ENCODE results near the gene SCRN2.

SCRN2 gene

GRCh38 chr17:47804461-47804860 lies 36.6 kb downstream of the SCRN2 start:
- no peak for DNase-seq (ENCODE audit: low spot score)

- no peak for DNase-seq (ENCODE audit: low spot score)
These were observed 37.3 kb downstream of the SCRN2 start for GRCh38 chr17:47803751-47804150.

GRCh38 chr17:47803201-47803600 lies 37.9 kb downstream of the SCRN2 start:
- no peak for DNase-seq (ENCODE audit: low spot score)

GRCh38 chr17:47802341-47803022 lies 38.6 kb downstream of the SCRN2 start:
- no peak for DNase-seq (ENCODE audit: low spot score)

GRCh38 chr17:47801906-47802305 lies 39.2 kb downstream of the SCRN2 start:
- DNase-seq (ENCODE audit: low spot score): no peak

GRCh38 chr17:47801176-47801765 lies 39.8 kb downstream of the SCRN2 start:
- DNase-seq (ENCODE audit: low spot score): no peak

GRCh38 chr17:47800686-47801085 lies 40.4 kb downstream of the SCRN2 start:
- no peak for DNase-seq (ENCODE audit: low spot score)

- no peak for DNase-seq (ENCODE audit: low spot score)
These were observed 43.3 kb downstream of the SCRN2 start for GRCh38 chr17:47797797-47798196.

- no peak for DNase-seq (ENCODE audit: low spot score)
These were observed 48.1 kb downstream of the SCRN2 start for GRCh38 chr17:47792979-47793378.

- DNase-seq (ENCODE audit: low spot score): no peak
These were observed 48.6 kb downstream of the SCRN2 start for GRCh38 chr17:47792457-47792856.

- DNase-seq (ENCODE audit: low spot score): no peak
These were observed 50.0 kb downstream of the SCRN2 start for GRCh38 chr17:47791025-47791424.

- DNase-seq (ENCODE audit: low spot score): no peak
These were observed 51.2 kb downstream of the SCRN2 start for GRCh38 chr17:47789611-47790561.
